GM21526 (cell line): ENCODE data around the gene SH3PXD2A.

Experiments
- ATAC-seq: cut with Tn5 transposase; IDR thresholded peaks from one replicate; pipeline ENCODE4 v1.9.1; 2021; ENCODE audit warnings: moderate library complexity; ENCODE audit not compliant: unreplicated experiment, low FRiP score

SH3PXD2A gene

DNA sequence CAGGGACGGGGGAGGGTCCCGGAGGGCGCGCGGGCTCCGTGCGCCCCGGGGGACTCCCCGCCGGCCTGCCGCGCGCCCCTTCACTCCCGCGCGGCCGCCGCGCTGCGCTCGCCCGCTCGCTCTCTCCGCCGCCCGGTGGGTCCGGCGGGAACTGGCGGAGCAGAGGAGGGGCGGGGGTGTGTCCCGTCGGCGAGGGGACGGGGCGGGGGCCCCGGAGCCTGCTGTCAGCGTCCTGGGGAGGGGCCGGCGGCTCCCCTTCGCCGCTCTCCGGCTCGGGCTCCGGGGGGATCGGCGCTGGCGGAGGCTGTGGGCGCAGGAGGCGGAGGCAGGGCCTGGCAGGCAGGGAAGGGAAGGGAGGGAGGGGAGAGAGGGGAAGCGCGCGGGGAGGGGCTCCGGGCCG, at the start of gene SH3PXD2A:
SH3PXD2A (minus strand) TSS at position 153 of the 400 bp plus-strand sequence. CDS start 310 bp downstream, outside the sequence.
- ATAC-seq, result no peak

DNA sequence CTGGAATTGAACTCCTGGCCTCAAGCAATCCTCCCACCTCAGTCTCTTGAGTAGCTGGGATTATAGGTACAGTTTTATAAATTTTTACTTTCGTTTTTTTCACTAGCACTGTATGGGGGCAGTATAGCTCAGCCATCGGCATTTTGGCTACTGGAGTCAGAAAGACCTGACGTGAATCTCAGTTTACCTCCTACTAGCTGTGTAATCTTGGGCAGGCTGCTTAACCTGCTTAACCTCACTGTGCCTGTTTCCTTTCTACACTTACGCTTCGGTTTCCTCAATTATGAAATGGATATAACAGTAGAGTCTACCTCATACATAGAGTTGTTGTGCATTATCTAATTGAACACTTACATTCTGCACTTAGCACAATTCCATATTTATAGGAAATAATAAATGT, 45.9 kb upstream of the SH3PXD2A start:
- ATAC-seq, result no peak

DNA sequence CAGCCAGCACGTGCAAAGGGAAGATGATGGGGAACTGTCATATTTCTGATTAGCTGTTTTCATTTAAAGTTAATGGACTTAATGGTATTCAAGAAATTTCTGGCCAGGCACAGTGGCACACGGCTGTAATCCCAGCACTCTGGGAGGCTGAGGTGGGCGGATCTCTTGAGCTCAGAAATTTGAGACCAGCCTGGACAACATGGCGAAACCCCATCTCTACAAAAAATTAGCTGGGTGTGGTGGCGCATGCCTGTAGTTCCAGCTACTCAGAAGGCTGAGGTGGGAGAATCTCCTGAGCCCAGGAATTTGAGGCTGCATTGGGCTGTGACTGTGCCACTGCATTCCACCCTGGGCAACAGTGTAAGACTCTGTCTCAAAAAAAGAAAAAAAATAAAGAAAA, 43.9 kb upstream of the SH3PXD2A start:
- no peak for ATAC-seq

- ATAC-seq, result no peak
Observed at GRCh38 chr10:103897241-103897774, 41.9 kb upstream of the SH3PXD2A start.

DNA sequence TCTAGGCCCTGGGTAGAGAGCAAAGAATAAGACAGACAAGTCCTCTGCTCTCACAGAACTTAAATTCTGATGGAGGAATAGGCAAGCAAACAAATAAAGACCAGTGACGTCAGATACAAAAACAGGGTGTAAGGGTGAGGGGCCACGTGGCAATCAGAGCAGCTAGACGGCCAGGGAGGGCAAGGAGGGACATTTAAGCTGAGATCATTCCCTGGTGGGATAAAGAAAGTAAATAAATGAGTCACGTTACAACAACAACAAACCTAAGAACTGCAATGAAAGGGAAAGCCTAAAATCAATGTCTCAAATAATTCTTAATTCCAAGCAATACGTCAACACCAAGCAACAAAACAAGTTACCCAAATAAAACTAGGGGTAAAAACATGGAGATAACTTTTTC, 40.8 kb upstream of the SH3PXD2A start:
- no peak for ATAC-seq

DNA sequence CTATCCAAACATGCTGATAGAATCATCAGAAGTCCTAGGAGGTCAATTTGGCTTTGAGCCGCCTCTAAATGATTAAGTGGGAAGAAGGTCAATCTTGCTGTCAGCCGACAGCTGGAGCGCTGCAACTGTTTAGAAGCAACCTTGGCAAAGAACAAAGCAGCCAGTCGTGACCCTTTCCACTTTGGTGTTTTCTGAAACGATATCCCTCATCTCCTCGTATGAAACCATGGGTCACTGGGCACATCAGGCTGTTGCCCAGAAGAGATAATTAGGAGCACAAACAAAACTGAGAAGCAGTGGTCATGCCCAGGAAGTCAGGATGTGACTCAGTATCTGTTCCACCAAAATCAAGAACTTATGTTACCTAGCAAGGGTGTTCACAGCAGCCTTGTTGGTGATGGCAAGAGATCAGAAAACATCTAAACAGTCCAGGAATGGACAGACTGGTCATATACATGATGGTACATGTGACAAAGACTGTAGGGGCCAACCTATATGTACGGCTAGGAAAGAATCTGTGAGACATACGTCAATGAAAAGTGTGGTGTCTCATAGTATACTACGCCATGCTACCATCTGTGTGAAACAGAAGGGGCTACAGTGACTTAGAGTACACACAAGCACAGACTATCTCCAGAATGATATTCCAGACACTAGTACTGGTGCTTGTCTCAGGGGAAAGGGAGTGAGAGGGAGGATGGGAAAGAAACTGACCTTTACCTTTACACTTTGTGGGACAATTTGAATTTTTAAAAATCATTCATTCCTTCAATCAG, 40.2 kb upstream of the SH3PXD2A start:
- ATAC-seq, result no peak

GRCh38 chr10:103894441-103894864, 39.1 kb upstream of the SH3PXD2A start:
- no peak for ATAC-seq

DNA sequence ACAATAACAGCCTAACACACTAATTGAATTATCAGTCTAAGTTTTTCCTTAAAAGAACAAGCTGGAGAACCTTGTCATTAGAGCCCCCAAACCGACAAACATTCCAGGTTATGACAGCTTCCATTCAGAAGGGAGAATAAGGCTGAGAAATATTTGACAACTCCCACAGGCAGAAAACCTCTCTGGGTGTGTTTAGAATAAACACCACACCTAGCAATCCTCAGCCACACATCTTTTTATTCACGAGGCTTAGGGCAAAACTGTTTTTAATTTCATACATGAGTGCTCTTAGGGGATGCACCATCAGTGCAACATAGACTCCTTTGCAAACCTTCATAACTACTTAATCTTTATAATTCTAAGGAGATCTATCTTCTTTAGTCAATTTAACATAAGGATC, 38.4 kb upstream of the SH3PXD2A start:
- no peak for ATAC-seq

DNA sequence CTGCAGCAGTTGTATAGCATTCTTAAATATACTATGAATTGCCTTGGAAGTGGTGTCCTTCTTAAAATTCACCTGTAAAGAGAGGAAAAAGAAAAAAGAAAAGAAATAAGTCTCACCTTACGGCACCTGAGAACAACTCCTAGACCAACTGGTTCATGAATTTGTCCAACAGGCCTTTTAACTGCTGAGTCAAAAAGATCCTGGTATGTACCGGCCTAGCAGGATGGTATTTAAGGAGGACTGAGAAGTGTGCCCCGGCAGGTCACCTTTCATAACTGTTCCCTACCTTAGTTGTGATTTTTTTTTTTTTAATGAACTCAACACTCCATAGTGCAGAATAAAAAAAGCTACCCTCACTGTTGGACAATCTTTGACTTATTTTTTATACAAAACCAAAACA, 36.8 kb upstream of the SH3PXD2A start:
- no peak for ATAC-seq

GRCh38 chr10:103890688-103891087, 35.3 kb upstream of the SH3PXD2A start:
- ATAC-seq, result no peak

DNA sequence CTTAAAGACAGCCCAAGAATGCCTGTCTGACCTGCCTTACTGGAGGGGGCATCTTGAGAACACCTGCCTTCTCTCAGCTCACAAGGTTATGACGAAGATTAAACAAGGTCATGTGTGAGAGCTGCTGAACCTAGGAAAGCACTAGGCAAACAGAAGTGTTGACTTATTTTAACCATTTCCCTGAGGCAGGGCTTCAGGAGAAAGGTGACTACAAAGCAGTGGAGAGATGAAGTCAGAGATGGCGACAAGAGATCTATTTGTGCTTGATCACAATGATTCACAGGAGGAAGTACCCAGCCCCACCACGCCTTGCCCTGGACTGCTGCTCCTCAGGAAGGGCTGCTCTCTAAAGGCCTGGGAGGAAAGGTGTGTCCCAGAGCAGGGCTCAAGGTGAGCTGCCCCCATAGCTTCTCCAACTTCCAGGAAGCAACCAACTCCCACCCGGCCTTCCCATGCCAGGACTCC, 34.9 kb upstream of the SH3PXD2A start:
- ATAC-seq, result no peak

GRCh38 chr10:103889121-103889720, 33.8 kb upstream of the SH3PXD2A start:
- no peak for ATAC-seq

GRCh38 chr10:103888113-103888841, 32.9 kb upstream of the SH3PXD2A start:
- peak; percentile 60 for ATAC-seq

- no peak for ATAC-seq
Observed at GRCh38 chr10:103885617-103886016, 30.2 kb upstream of the SH3PXD2A start.

DNA sequence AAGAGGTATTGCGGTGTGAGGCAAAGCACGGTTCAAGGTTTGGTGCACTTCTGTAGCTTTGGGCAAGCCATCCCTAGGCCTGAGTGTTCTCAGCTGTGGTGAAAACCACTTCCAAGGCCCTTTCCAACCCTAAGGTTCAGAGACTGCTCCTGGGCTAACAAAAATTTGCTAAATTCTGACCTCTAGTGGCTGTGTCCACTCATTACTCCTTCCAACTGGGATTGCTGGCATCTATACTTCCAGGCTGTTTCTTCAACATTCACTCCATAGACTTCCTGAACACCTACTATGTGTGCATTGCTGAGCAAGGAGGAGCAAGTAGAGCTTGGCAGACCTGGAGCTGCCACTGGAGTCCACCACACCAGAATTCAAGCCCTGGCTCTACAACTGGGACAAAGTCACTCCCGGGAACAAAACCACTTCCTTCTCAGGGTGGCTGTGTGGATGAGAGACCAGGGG, 29.3 kb upstream of the SH3PXD2A start:
- ATAC-seq, result no peak

- ATAC-seq, result no peak
Observed at GRCh38 chr10:103882285-103883007, 27.1 kb upstream of the SH3PXD2A start.

DNA sequence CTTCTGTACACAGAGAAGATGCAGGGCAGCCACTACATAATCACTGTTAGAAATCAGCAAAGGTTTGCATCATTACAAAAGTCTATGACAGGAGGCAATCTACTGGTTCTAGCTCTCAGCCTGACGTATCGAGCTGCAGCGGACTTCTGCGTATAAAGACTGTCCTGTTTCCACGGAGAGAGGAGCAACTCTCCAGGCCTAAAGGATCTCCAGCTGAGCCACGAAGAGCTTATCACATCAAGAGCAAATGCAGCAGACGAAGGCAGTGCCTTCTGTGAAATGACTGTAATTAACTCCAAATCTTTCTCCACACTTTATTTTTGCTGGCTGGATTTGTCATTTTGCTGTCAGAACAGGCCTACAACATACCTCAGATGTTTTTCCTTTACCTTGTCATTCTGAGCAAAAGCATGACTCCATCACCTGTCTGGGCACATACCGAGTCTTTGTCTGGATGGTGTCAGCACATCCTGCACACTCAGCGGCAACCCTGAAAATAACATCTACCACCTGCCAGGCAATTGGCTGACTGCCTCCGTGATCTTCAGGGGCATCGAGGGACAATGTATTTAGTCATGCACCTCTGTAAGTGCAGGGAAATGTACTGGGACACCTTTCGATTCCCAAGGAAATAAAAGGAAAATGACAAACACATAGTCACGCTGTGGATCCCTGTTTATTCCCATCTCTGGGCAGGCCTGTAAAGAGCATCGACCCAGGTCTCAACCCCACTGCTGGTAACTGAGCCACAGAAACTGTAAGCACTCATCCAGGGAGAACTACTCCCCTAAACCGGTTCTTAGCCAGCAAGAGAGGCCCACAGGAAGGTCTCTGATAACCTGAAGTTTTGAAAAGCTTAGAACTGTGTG, 26.3 kb upstream of the SH3PXD2A start:
- no peak for ATAC-seq

GRCh38 chr10:103879831-103880230, 24.5 kb upstream of the SH3PXD2A start:
- no peak for ATAC-seq

GRCh38 chr10:103879409-103879808, 24.0 kb upstream of the SH3PXD2A start:
- no peak for ATAC-seq
